PC-9 (cell line): ENCODE measurements around the gene ACTN1.

Source experiments
- CTCF ChIP-seq: fragments of 200-600 bp; sonication (generic); conservative IDR thresholded peaks from 2 replicates; pipeline ENCODE4 v1.6.1; 2017; ENCODE audit warnings: mixed run types, antibody characterized with exemption, mild to moderate bottlenecking, moderate library complexity
- EZH2 ChIP-seq: fragments of 200-600 bp; sonication (generic); IDR thresholded peaks from 2 replicates; pipeline ENCODE4 v1.8.0; 2017; ENCODE audit warnings: antibody characterized with exemption, low read depth

GRCh38 chr14:68968051-68968450 lies 11.1 kb downstream of the ACTN1 start:
- TF ChIP-seq CTCF (no peak), EZH2 (no peak)
